Skin epidermis (tissue), 12 donors: ENCODE measurements around the gene CCL4.
"Not testable (repeated sequence)": the region's sequence is repeated elsewhere in the genome, so short reads cannot be mapped to it uniquely, and the experiment has no call there.

Experiments
- H3K27ac ChIP-seq, 21 experiments: fragments of 200-600 bp; sonication (generic) in 11 of 21; one replicate each; pipeline ENCODE4 v1.5.0; 2020; ENCODE audit warnings: mild to moderate bottlenecking in 3 of 21, inconsistent platforms in 2 of 21, moderate library complexity in 2 of 21
- H3K4me3 ChIP-seq, 7 experiments: fragments of 200-600 bp; sonication (generic) in 2 of 7; one replicate each; pipeline ENCODE4 v1.5.0; 2020; ENCODE audit warnings: inconsistent platforms in 2 of 7, mild to moderate bottlenecking in 2 of 7, moderate library complexity in 1 of 7

The CCL4 gene

DNA sequence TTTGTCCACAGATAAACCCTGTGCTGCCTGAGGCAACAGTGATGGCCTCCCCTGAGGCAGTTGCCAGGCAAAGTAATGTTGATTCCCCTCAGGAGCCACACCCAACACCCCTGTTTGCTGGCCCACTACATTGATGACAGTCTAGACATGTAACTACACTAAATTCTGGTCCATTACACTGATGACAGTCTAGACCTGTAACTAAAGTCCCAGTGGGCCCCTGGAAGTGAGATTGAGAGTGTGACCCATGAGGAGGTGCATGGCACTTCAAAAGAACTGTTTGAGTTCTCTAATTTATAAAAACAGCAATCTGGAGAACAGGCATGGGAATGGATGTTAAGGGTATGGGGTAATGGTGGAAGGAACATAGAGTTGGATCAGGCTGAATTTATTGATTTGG, 8.9 kb downstream of the CCL4 start:
- no peak overlapping the region for H3K4me3 ChIP-seq
- no peak overlapping the region for H3K27ac ChIP-seq

GRCh38 chr17:36113131-36113530, 9.5 kb downstream of the CCL4 start:
- not testable (repeated sequence) for H3K27ac ChIP-seq, H3K4me3 ChIP-seq

GRCh38 chr17:36114971-36115648, 11.5 kb downstream of the CCL4 start:
- H3K4me3 ChIP-seq: not testable (repeated sequence)

GRCh38 chr17:36115649-36115977, 12.0 kb downstream of the CCL4 start:
- H3K27ac ChIP-seq, H3K4me3 ChIP-seq: not testable (repeated sequence)

More at GRCh38 chr17:36114971-36115648, 11.5 kb downstream of the CCL4 start:
- H3K27ac ChIP-seq: not testable (repeated sequence)

DNA sequence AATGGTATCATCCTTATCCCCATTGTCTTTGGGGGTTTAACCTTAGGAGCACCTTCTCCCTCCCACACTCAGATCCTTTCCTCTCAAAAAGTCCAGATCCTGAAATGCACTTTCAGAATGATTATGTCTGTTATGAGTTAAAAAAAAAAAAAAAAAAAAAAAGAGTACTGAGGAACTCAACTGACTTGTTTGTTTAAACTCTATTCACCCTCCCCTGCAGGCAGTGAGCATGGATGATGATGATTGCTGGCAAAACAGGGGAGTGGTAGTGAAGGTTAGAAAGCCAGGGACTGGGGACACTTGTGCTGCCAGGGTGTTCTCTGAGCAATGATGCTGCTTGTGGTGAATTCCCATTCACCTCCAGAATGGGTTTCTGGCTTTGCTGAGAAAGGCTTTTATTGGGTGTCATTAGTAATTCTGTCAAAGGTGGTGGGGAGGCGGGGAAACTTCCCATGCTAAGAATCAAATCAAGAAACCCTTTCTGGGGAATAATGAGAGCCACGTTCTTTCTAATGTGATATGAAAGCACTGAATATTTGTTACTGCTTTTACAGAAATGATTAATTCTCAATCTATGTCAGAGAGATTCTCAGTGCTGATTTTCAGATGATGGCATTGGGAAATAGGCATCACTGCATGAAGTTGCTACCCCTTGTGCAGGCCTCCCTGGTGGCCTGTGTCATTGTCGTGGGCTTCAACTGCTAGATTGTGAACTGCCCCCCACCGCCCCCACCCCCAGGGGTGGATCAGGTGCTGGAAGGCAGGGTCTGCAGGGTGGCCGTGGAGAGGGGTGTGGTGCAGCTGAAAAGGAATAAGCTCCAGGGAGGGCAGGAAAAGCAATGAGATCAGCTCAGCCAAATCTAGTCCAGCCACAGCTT, 14.1 kb downstream of the CCL4 start:
- no peak overlapping the region for H3K4me3 ChIP-seq
- no peak overlapping the region for H3K27ac ChIP-seq

DNA sequence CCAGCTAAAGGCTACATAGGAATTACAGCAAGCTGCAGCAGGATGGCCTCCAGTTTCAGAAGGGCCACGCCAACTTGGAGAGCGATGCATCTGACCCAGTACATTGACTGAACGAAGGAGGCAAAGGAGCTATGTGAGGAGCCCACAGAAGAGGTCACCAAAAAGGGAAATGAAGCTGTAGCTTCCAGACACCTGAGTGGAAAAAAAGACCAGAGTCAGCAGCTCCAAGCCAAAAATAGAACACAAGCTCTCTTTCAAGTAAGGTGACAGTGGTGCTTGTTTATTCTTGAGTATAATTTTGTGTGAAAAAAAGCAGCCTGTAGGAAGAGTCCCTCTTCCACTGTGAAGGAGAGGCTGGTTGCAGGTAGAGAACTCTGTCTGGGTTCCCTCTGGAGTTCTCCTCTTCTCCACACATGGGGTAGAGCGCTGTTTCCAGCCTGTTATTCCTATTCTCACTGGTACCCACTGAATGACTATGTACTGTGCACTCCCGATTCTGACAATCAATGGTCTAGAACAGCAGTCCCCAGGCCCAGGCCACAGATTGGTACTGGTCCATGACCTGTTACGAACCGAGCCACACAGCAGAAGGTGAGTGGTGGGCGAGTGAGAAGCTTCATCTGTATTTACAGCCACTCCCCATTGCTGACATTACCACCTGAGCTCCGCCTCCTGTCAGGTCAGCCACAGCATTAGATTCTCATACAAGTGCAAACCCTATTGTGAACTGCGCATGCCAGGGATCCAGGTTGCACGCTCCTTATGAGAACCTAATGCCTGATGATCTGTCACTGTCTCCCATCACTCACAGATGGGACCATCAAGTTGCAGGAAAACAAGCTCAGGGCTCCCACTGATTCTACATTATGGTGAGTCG, 15.1 kb downstream of the CCL4 start:
- H3K27ac ChIP-seq: no peak overlapping the region
- H3K4me3 ChIP-seq: no peak overlapping the region

DNA sequence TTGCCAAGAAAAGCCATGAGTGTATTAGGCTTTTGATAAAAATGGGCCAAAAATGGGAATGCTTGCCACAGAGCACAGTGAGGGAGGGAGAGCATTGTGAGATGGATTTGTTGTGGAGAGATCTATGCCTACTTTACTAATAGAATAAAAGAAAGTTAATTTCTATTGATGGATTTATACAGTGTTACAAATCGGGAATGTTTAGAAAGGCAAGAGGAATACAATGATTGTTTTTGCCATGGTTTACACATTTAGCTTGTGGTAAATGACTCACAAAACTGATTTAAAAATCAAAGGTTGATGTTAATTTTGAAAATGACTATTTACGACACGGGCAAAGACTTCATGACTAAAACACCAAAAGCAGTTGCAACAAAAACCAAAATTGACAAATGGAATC, 16.6 kb downstream of the CCL4 start:
- no peak overlapping the region for H3K27ac ChIP-seq
- H3K4me3 ChIP-seq: no peak overlapping the region

GRCh38 chr17:36121099-36121498, 17.5 kb downstream of the CCL4 start:
- not testable (repeated sequence) for H3K27ac ChIP-seq, H3K4me3 ChIP-seq

DNA sequence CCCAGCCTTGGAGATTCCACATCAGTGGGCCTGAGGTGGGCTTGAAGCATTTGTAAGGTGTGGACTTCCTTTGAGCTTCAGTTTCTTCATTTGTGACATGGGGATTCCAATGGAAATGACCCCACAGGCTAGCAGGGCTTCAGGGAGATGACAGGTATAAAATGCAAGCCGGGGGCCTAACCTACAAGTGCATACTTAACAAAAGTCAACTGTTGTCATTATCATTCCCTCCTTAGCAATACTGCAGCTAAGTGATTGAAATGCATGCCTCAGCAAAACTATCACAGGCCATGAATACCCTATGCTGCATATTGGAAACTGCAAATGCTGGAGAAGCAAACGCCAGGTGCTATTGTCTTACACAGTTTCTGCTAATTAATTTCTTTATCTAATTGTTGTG, 19.8 kb downstream of the CCL4 start:
- H3K4me3 ChIP-seq: no peak overlapping the region
- no peak overlapping the region for H3K27ac ChIP-seq

DNA sequence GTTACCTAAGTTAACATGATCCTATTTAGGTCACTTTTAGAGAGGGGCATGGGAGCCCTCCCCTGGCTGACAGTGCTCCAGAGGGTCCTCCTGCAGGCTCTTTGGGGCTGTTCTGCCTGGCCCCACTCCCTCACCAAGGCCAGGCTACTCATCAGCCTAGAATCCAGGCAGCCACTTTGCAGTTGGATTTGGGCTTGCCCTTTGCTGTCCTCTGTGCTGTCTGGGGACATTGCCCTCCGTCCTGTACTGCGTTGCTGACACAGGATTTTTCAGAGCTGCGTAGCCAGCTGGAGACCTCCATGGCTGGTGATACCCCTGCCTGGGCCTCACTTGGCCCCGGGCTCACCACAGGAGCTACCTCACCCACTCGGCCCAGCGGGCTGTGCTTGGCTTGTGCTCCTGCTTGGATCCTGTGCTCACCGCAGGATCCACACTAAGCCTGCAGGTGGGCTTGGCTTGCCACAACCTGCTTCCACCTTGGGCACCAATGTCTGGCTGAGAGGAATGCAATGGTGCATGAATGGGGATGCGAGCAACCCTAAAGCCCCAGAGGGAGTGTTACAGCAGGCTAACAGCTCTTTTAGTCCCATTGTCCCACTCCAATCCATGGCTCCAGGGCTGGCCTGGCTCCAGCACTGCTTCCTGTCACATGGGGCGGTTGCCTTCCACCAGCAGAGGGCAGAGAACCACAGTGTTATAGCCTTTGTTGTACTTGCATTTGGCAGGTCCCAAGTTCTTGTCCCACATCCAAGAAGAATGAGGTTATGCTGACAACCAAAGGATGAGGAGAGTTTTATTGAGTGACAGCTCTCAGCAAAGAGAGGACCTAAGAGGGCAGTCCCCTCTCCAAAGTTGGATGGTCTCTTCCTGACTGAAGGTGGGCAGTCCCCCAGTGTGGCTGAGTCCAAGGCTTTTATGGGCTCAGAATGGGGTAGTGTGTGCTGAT, 21.5 kb downstream of the CCL4 start:
- H3K27ac ChIP-seq: no peak overlapping the region
- H3K4me3 ChIP-seq: no peak overlapping the region

- Histone ChIP-seq H3K27ac (no peak overlapping the region), H3K4me3 (no peak overlapping the region)
These were observed 23.7 kb downstream of the CCL4 start for GRCh38 chr17:36127199-36127893.

GRCh38 chr17:36127911-36128310, 24.3 kb downstream of the CCL4 start:
- no peak overlapping the region for H3K4me3 ChIP-seq
- no peak overlapping the region for H3K27ac ChIP-seq

GRCh38 chr17:36128411-36128978, 24.9 kb downstream of the CCL4 start:
- Histone ChIP-seq H3K4me3 (no peak overlapping the region), H3K27ac (no peak overlapping the region)

GRCh38 chr17:36129616-36130015, 26.0 kb downstream of the CCL4 start:
- H3K27ac ChIP-seq: no peak overlapping the region
- H3K4me3 ChIP-seq: no peak overlapping the region

GRCh38 chr17:36130346-36130745, 26.7 kb downstream of the CCL4 start:
- Histone ChIP-seq H3K4me3 (no peak overlapping the region), H3K27ac (no peak overlapping the region)

- no peak overlapping the region for H3K27ac ChIP-seq
- no peak overlapping the region for H3K4me3 ChIP-seq
These were observed 27.8 kb downstream of the CCL4 start for GRCh38 chr17:36131421-36131820.

GRCh38 chr17:36131931-36132330, 28.3 kb downstream of the CCL4 start:
- Histone ChIP-seq H3K4me3 (no peak overlapping the region), H3K27ac (no peak overlapping the region)

DNA sequence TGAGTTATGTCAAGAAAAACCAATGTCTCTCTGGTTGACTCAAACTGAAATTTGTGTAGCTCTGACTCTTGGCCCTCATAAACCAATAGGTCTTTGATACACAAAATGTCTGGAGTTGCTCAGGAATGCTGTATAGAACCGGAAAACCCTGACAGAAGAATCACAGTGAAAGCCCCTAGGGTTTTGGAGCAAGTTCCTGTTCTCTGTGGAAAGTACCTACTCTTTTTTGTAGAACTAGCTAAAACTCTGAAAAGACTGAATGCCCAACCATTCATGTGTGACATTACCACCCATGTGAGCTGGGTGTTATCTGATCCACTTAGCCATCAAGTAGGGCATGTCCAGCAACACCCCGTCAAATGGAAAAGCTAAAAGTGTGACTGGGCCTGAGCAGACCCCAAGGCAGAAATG, 28.8 kb downstream of the CCL4 start:
- H3K27ac ChIP-seq: no peak overlapping the region
- H3K4me3 ChIP-seq: no peak overlapping the region
